HG02763 (cell line): ENCODE results near the gene UBXN2A.
"Not testable (repeated sequence)": the region's sequence is repeated elsewhere in the genome, so short reads cannot be mapped to it uniquely, and the experiment has no call there.

Source experiments
- ATAC-seq: cut with Tn5 transposase; IDR thresholded peaks from one replicate; pipeline ENCODE4 v1.9.1; 2021; ENCODE audit warnings: mild to moderate bottlenecking, moderate library complexity; ENCODE audit not compliant: unreplicated experiment

UBXN2A gene

DNA sequence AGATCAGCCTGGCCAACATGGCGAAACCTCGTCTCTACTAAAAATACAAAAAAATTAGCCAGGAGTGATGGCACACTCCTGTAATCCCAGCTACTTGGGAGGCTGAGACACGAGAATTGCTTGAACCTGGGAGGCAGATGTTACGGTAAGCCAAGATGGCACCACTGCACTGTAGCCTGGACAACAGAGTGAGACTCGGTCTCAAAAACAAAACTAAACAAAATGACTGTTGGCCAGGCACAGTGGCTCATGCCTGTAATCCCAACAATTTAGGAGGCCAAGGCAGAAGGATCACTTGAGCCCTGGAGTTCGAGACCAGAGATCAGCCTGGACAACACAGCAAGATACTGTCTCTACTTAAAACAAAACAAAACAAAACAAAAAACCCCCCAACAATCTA lies 102.9 kb downstream of the UBXN2A start:
- ATAC-seq: not testable (repeated sequence)

DNA sequence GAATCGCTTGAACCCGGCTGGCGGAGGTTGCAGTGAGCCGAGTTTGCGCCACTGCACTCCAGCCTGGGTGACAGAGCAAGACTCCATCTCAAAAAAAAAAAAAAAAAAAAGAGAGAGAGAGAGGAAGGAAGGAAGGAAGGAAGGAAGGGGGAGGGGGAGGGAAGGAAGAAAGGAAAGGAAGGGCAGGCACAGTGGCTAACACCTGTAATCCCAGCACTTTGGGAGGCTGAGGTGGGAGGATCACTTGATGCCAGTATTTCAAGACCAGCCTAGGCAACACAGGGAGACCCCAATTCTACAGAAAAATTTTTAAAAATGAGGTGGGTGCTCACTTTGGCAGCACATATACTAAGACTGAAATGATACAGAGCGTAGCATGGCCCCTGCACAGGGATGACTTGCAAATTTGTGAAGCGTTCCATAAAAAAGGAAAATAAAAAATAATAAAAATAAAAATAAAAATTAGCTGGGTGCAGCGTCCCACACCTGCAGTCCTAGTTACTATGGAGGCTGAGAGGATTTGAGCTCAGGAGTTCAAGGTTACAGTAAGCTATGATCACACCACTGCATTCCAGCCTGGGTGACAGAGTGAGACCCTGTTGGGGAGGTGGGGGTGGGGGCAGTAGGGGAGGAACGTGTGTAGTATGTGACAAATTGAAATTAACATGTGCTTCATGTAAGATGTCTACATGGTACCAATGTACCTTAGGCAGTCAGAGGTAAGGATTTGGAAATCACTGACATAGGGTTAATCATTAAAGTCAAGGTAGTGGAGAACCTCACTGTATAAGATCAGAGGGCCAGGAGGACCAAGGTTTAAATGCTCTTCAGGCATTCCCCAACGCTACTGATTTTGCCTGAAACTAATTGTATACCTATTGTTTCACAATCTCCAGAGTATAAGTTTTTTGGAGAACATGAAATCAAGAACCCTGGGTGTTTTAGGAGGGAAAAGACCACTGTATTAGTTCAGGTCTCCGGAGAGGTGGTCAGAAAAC lies 105.5 kb downstream of the UBXN2A start:
- no peak for ATAC-seq

DNA sequence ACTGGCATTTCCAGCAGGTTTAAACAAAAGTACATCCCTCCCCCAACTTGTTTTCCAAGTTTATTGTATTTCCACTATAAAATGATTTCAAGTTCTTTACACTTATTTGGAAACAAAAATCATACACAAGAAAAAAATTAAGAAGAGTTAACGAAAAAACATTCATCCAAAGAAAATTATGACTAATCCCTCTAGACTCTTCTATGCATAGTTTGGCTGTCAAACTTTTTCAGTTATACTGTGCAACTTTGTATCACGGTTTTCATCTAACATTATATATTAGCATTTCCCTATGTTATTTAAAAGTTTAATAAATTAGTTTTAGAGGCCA lies 106.3 kb downstream of the UBXN2A start:
- no peak for ATAC-seq

DNA sequence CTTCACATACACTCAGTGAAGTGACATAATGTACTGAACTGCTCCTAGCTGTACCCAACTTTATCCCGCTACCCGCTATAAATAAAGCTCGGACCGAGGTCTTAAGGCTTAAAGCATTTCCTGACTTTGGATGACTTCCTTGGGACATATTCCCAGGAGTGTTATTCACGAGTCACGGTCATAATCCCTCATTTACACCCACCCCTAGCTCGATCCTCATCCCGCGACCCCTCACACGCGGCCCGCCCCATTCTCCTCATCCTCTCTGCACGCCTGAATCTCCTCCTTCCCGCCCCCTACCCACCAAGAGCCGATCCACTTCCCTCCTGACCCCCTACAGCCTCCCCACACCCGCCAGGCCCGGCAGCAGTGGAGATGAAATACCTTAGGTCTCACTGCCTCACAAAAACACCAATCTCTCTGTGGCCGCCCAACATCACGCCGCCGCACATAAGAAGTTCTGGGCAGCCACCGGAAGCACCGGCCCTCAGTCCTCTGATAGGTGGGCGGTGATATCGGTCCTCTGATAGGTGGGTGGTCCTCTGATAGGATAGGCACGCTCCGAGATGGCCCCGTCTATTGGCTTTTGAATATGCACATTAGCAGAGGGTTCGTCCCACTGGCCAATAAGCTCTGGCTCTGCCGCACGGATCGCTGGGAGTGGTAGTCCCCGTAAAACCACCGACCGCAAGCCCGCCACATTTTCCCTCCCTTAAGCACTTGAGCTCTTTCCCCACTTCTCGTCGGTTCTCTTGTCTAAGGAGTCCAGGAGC lies 106.9 kb downstream of the UBXN2A start, which contains the start of gene WDCP:
TSS of gene WDCP (minus strand) at position 462 of the 773 bp plus-strand sequence. CDS start 7,897 bp downstream, outside the sequence.
- peak; percentile 99 for ATAC-seq

DNA sequence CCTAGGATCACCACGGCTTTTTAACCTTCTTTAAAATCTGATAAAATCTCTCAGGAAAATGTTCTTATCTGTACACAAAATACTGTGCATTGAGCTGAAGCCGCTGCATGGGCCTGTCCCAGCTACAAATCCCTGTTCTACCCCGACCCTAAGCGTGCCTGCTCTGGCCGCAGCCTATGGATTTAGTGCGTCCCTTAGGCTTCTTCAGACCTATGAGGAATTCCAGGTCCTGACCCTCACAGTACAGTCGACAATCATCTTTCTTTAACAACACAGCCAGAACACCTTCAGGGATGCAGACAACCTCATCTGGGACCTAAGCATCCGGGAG lies 107.4 kb downstream of the UBXN2A start:
- ATAC-seq: no peak

DNA sequence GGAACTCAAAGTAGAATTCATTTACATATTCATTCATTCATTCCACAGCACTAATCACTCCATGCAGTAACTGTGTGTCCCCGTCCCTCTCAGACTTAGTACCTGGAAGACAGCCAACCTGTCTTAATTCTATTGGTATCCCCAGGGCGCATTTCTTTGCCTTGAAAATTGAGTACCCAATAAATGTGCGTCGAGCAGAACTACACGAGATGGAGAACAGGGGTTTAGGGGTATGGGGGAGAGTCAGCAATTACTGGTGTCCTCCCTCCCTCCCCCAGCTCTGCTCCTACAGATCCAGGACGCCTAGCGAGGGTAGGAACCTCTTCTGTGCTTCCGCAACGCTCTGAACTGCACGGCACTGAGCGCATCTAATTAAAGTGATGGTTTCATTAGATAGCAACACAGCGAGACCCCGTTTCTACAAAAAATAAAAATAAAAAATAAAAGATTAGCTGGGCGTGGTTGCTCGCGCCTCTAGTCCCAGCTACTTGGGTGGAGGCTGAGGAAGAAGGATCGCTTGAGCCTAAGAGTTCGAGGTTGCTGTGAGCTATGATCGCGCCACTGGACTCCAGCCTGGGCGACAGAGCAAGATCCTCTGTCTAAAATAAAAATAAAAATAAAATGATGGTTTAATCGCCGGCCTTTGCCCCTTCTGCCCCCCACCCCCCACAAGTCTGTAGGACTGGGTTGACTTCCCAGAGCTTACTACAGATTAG lies 108.7 kb downstream of the UBXN2A start:
- no peak for ATAC-seq

DNA sequence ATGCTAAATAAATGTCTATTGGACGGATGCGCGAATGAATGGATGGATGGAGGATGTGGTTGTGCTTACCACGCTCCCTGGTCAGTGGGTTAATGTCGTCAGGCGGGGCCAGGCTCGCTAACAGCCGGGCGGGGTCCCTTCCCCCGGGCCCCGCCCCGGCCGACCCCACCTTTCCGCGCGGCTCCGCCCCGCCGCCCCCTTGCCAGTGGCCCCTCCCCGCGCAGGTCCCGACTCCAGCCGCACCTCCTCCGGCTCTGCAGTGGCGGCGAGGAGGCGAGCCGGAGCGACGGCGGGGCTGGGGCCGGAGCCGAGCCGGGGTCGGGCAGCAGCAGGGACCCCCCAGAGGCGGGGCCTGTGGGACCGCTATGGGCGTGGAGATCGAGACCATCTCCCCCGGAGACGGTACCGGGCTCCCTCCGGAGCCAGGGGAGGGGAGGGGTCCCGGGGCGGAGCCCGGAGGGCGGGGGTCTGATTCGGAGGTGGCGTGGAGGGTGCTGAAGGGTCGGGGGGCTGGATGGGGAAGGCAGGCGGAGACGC lies 109.3 kb downstream of the UBXN2A start, which contains the start of gene FKBP1B:
TSS of gene FKBP1B (plus strand) at position 257 of the 537 bp plus-strand sequence. CDS start at position 366, 109 bp downstream.
- no peak for ATAC-seq

DNA sequence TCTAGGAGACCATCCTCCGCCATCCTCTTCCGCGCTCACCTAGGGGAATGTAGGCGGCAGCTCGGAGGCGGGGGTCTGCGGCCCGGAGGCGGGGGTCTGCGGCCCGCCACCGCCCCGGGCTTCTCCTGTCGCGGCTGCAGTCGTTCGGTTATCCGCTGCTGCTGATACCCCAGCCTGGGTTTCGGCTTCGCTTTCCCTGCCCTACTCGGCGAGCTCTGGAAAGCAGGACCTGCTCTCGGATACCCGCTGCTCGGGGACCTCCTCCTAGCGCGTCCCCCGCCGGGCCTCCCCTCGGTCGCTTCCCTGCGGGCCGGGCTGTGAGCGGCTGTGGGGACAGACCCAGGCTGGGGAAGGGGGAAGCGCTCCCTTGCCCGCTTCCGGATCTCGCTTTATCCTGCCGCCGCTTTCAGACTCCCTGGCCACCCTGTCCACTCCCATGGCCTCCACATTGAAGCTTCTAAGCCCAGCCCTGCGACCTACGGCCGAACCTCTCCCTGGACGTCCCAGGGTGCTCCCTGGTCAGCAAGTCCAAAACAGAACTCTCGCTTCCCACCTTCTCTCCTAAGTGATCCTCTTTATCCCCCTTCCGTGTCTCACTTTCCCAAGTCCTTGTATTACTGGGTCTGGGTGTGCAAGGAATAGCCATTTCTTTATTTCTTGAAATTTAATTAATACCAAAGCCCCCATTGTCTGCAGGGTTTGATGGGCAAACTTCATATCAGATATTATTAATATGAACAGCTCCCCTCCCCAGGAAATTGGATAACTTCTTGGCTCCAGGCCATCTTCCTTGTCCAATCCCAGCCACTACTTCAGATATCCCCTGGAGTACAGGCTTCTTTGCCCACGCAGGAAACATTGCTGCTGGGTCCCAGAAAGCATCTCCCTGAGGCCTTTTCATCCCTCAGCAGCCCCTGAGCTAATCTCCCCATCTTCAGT lies 110.0 kb downstream of the UBXN2A start:
- ATAC-seq: no peak

DNA sequence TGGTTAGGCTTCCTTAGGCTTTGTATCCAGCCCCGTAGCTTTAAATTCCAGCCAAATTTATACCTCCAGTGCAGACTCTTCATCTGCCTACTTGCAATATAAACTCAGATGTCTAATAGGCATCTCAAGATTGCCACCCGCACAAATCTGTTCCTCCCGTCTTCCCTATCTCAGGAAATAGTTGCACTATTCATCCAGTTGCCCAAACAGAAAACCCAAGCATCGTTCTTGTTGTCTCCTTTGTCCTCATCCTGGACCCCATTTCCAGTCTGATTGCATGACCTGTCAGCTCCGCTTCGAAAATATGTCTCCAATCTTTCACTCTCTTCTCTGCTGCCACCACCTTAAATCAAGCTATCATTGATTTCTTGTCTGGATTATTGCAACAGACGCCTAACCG lies 111.6 kb downstream of the UBXN2A start:
- ATAC-seq: no peak

DNA sequence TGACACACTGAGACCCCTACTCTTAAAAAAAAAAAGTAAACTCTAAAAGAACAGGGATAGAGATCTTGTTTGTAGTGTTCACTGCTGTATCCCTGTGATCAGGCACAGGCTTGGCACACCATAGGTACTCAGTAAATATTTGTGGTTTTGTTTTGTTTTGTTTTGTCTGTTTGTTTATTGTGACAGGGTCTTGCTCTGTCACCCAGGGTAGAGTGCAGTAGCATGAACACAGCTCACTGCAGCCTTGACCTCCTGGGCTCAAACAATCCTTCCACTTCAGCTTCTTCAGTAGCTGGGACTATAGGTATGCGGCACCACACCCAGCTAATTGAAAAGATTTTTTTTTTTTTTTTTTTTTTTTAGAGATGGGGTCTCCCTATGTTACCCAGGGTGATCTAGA lies 112.7 kb downstream of the UBXN2A start:
- ATAC-seq: no peak
